Stimulated activated CD4-positive, alpha-beta T cell treated with anti-CD3 and anti-CD28 coated beads, Interleukin-2, amount 100 ng/mL, for 24 hours (primary cell): Measurements from ENCODE around the gene RYR1.
"Not testable (repeated sequence)": the region's sequence is repeated elsewhere in the genome, so short reads cannot be mapped to it uniquely, and the experiment has no call there.

ENCODE experiments used
- DNase-seq, 2 donors: peaks; one replicate each; pipeline ENCODE4 v3.0.0-alpha.2; 2020

Gene RYR1

DNA sequence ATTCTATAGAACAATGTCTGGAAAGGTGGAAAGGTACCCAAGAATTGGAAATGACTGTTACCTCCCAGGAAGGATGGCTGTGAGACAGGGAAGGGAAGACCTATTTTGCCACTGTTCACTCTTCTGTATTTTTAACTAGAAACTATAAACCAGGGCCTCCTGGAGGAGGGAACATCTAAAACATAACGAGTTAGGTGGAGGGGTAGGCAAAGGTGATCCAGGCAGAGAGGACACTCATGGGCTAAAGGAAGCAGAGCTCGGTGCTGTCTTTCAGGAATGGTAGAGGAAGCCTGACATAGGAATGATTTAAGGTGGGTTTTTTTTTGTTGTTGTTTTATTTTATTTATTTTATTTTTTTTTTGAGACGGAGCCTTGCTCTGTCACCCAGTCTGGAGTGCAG, 191.3 kb downstream of the RYR1 start:
- DNase-seq = no peak

DNA sequence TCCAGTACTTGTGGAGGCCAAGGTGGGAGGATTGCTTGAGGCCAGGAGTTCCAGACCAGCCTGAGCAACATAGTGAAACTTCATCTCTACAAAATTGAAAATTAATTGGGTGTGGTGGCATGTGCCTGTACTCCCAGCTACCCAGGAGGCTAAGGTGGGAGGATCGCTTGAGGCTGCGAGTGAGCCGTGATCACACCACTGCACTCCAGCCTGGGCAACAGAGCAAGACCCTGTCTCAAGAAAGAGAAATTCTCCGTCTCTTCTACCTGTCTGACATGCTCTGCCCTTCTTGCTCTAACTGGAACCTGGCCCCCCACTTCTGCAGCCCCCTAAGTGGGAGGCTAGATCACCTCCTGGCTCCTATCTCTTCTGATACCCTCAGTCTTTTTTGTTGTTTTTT, 192.9 kb downstream of the RYR1 start:
- no peak for DNase-seq

GRCh38 chr19:38629568-38629967, 196.1 kb downstream of the RYR1 start:
- DNase-seq = no peak

DNA sequence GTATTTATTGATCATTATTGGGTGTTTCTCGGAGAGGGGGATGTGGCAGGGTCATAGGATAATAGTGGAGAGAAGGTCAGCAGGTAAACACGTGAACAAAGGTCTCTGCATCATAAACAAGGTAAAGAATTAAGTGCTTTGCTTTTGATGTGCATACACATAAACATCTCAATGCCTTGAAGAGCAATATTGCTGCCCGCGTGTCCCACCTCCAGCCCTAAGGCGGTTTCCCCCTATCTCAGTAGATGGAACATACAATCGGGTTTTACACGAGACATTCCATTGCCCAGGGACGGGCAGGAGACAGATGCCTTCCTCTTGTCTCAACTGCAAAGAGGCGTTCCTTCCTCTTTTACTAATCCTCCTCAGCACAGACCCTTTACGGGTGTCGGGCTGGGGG, 197.8 kb downstream of the RYR1 start:
- DNase-seq = not testable (repeated sequence)

GRCh38 chr19:38631811-38632475, 198.5 kb downstream of the RYR1 start:
- not testable (repeated sequence) for DNase-seq

- no peak for DNase-seq
Observed at GRCh38 chr19:38632476-38633213, 199.2 kb downstream of the RYR1 start.

- DNase-seq = peak; percentile 80 to 81
Observed at GRCh38 chr19:38634757-38635482, 201.4 kb downstream of the RYR1 start.

DNA sequence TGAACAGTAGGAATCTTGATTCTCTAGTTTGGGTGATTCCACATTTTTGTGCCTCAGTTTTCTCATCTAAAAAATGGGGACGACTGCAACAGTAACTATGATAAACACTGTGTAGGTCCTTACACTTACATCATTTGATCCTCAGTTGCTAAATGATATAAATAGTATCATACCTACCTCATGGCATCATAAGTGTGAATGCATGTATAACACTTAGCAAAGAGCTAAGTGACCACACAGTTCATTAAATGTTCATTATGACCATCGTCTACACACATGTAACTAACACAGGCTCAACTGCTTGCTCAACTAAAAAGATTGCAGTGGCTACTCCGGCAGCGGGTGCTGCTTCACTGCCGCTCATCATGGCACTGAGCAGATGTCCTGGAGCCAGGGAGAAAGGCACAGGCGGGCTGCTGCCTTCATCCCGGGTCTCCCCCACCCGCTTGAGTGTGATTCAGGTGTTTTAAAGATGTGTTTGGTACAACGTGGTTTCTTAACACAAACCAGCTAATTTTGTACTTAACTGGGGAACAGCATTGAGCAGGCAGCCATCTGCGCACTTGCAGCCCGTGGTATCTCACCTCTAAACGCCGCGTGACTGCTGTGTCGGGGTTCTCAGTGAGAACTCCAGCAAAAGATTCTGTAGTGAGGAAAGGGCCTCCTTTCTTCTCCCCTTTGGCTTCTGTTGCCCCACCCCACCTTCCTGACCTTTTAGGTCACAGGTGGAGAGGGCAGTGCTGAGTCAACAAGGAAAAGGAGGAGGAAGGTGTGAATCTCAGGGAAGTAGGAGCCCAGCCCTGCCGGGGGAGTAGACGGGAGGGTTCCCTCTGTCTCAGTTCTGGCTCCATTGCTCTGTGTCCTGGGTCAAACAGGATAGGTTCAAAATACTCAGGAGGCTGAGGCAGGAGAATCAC, 202.2 kb downstream of the RYR1 start:
- DNase-seq = no peak
